ENCODE results near the gene PFDN6. TPM values are rescaled to one million over a fixed set of nuclear protein-coding genes. Genes with fewer than 3 reads are reported as not detected.

Gene PFDN6
- total and polyA plus RNA-seq, 2 of the 13 experiments (the other 11 are each of a cell fraction or from before 2014, with no cell fraction given), result 75.5 to 87.0 TPM

DNA sequence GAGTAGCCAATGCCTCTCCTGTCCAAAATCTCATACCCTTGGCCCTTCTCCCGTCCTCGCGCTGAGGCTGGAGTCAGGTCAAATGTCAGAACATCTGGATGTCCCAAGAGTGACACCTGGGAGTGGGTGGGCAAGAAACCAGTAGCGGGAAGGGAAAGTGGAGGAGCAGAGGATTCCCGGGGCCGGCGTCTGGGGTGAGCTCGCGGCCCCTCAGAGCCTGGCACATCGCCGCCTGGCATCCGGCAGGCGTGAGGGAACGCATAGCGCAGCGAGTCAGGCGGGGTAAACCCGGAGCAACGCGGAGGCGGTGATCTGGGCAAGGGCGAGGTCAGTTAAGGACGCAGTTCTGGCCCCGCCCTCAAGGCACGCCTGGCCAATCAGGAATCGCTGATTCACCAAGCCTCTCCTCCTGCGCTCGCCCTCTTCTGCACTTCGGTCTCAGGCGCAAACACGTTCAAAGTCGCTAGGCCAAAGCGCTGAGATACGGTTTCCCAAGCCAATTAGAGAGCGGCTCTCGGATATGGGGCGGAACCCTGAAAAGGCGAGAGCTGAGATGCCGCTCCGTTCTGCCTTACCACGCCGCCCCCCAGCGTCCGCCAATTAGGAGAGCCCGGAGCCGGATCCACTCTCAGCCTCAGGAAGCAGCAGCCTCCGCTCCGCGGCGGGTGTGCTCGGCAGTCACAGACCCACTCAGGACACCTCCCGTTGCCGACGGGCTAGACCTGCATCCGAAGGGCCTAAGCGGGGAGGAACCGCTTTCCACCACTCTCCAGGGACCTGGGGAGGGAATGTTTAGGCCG is 40.3 kb upstream of the PFDN6 start (continued):
- TF ChIP-seq MIER3 (CRISPR knock-in tag; IDR thresholded peaks at IDR 0.05; ENCODE audit: borderline replicate concordance), result peak; percentile 72; the same call in 1 of the 2 replicates
- TF ChIP-seq, protein P1, sequence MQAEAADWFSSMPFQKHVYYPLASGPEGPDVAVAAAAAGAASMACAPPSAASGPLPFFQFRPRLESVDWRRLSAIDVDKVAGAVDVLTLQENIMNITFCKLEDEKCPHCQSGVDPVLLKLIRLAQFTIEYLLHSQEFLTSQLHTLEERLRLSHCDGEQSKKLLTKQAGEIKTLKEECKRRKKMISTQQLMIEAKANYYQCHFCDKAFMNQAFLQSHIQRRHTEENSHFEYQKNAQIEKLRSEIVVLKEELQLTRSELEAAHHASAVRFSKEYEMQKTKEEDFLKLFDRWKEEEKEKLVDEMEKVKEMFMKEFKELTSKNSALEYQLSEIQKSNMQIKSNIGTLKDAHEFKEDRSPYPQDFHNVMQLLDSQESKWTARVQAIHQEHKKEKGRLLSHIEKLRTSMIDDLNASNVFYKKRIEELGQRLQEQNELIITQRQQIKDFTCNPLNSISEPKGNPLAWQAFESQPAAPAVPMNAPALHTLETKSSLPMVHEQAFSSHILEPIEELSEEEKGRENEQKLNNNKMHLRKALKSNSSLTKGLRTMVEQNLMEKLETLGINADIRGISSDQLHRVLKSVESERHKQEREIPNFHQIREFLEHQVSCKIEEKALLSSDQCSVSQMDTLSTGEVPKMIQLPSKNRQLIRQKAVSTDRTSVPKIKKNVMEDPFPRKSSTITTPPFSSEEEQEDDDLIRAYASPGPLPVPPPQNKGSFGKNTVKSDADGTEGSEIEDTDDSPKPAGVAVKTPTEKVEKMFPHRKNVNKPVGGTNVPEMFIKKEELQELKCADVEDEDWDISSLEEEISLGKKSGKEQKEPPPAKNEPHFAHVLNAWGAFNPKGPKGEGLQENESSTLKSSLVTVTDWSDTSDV (CRISPR knock-in tag; IDR thresholded peaks at IDR 0.05), result no peak
- TF ChIP-seq ZC3H13 (CRISPR knock-in tag; IDR thresholded peaks at IDR 0.05), result peak; percentile 84; the same call in 1 of the 2 replicates
- TF ChIP-seq RORA (CRISPR knock-in tag; IDR thresholded peaks at IDR 0.05), result no peak
- TF ChIP-seq, protein P2, sequence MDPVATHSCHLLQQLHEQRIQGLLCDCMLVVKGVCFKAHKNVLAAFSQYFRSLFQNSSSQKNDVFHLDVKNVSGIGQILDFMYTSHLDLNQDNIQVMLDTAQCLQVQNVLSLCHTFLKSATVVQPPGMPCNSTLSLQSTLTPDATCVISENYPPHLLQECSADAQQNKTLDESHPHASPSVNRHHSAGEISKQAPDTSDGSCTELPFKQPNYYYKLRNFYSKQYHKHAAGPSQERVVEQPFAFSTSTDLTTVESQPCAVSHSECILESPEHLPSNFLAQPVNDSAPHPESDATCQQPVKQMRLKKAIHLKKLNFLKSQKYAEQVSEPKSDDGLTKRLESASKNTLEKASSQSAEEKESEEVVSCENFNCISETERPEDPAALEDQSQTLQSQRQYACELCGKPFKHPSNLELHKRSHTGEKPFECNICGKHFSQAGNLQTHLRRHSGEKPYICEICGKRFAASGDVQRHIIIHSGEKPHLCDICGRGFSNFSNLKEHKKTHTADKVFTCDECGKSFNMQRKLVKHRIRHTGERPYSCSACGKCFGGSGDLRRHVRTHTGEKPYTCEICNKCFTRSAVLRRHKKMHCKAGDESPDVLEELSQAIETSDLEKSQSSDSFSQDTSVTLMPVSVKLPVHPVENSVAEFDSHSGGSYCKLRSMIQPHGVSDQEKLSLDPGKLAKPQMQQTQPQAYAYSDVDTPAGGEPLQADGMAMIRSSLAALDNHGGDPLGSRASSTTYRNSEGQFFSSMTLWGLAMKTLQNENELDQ (CRISPR knock-in tag; IDR thresholded peaks at IDR 0.05; ENCODE audit: borderline replicate concordance), result 0 out of 2 replicates have a peak, but pooled peaks have one; percentile 37
- TF ChIP-seq ZNF670 (CRISPR knock-in tag; IDR thresholded peaks at IDR 0.05; ENCODE audit: borderline replicate concordance), result no peak; the same call in 1 of the 2 replicates
- TF ChIP-seq, protein P3, sequence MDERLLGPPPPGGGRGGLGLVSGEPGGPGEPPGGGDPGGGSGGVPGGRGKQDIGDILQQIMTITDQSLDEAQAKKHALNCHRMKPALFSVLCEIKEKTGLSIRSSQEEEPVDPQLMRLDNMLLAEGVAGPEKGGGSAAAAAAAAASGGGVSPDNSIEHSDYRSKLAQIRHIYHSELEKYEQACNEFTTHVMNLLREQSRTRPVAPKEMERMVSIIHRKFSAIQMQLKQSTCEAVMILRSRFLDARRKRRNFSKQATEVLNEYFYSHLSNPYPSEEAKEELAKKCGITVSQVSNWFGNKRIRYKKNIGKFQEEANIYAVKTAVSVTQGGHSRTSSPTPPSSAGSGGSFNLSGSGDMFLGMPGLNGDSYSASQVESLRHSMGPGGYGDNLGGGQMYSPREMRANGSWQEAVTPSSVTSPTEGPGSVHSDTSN (CRISPR knock-in tag; IDR thresholded peaks at IDR 0.05), result peak; percentile 83
- TF ChIP-seq, protein P4, sequence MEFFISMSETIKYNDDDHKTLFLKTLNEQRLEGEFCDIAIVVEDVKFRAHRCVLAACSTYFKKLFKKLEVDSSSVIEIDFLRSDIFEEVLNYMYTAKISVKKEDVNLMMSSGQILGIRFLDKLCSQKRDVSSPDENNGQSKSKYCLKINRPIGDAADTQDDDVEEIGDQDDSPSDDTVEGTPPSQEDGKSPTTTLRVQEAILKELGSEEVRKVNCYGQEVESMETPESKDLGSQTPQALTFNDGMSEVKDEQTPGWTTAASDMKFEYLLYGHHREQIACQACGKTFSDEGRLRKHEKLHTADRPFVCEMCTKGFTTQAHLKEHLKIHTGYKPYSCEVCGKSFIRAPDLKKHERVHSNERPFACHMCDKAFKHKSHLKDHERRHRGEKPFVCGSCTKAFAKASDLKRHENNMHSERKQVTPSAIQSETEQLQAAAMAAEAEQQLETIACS (CRISPR knock-in tag; IDR thresholded peaks at IDR 0.05), result no peak; the same call in 1 of the 2 replicates
- TF ChIP-seq, protein P5, sequence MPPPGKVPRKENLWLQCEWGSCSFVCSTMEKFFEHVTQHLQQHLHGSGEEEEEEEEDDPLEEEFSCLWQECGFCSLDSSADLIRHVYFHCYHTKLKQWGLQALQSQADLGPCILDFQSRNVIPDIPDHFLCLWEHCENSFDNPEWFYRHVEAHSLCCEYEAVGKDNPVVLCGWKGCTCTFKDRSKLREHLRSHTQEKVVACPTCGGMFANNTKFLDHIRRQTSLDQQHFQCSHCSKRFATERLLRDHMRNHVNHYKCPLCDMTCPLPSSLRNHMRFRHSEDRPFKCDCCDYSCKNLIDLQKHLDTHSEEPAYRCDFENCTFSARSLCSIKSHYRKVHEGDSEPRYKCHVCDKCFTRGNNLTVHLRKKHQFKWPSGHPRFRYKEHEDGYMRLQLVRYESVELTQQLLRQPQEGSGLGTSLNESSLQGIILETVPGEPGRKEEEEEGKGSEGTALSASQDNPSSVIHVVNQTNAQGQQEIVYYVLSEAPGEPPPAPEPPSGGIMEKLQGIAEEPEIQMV (CRISPR knock-in tag; IDR thresholded peaks at IDR 0.05; ENCODE audit: low read depth), result peak; percentile 62
- no peak for TF ChIP-seq IRX3 (CRISPR knock-in tag; IDR thresholded peaks at IDR 0.05; ENCODE audit: borderline replicate concordance, low read depth)
- no peak for TF ChIP-seq ZEB1 (IDR thresholded peaks at IDR 0.05; ENCODE audit: insufficient replicate concordance, low read depth)
- TF ChIP-seq TP53 (CRISPR knock-in tag; conservative IDR thresholded peaks at IDR 0.05), result 0 out of 2 replicates have a peak, but pooled peaks have one; percentile 64
- TF ChIP-seq ZNF317 (CRISPR knock-in tag; IDR thresholded peaks at IDR 0.05), result no peak; the same call in 1 of the 2 replicates
- TF ChIP-seq, protein P6, sequence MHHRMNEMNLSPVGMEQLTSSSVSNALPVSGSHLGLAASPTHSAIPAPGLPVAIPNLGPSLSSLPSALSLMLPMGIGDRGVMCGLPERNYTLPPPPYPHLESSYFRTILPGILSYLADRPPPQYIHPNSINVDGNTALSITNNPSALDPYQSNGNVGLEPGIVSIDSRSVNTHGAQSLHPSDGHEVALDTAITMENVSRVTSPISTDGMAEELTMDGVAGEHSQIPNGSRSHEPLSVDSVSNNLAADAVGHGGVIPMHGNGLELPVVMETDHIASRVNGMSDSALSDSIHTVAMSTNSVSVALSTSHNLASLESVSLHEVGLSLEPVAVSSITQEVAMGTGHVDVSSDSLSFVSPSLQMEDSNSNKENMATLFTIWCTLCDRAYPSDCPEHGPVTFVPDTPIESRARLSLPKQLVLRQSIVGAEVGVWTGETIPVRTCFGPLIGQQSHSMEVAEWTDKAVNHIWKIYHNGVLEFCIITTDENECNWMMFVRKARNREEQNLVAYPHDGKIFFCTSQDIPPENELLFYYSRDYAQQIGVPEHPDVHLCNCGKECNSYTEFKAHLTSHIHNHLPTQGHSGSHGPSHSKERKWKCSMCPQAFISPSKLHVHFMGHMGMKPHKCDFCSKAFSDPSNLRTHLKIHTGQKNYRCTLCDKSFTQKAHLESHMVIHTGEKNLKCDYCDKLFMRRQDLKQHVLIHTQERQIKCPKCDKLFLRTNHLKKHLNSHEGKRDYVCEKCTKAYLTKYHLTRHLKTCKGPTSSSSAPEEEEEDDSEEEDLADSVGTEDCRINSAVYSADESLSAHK (CRISPR knock-in tag; IDR thresholded peaks at IDR 0.05; ENCODE audit: borderline replicate concordance), result no peak
- TF ChIP-seq ZFX (CRISPR knock-in tag; IDR thresholded peaks at IDR 0.05; ENCODE audit: low read depth), result peak; percentile 93
- peak; percentile 67; the same call in 1 of the 2 replicates for TF ChIP-seq ATF1 (CRISPR knock-in tag; IDR thresholded peaks at IDR 0.05)
